Loucy (cell line): ENCODE results near the gene RNU7-1.
A peak's percentile ranks its signal among the peaks of the same experiment; 100 is the strongest.

Source experiments
- H2AFZ ChIP-seq: fragments of 200-600 bp; sonication (generic); 2 replicates; pipeline ENCODE4 v1.6.0; 2016; ENCODE audit warnings: antibody characterized with exemption, mild to moderate bottlenecking, low read length, moderate library complexity
- H3F3A ChIP-seq: fragments of 200-600 bp; 2 replicates; pipeline ENCODE4 v1.6.0; 2016; ENCODE audit warnings: antibody characterized with exemption, low read depth, mild to moderate bottlenecking
- H3K27me3 ChIP-seq: fragments of 200-600 bp; sonication (generic); 2 replicates; pipeline ENCODE4 v1.6.1; 2014; ENCODE audit warnings: low read length, mild to moderate bottlenecking; ENCODE audit not compliant: insufficient read depth, poor library complexity, severe bottlenecking
- H3K36me3 ChIP-seq: fragments of 200-600 bp; sonication (generic); 2 replicates; pipeline ENCODE4 v1.6.1; 2016; ENCODE audit warnings: low read length; ENCODE audit not compliant: insufficient read depth
- H3K4me1 ChIP-seq: fragments of 200-600 bp; sonication (generic); 2 replicates; pipeline ENCODE4 v1.5.1; 2014; ENCODE audit warnings: low read length, mild to moderate bottlenecking; ENCODE audit not compliant: insufficient read depth, poor library complexity, severe bottlenecking
- H3K4me2 ChIP-seq: fragments of 200-600 bp; sonication (generic); 2 replicates; pipeline ENCODE4 v1.6.0; 2014; ENCODE audit warnings: antibody characterized with exemption, low read length, low read depth, mild to moderate bottlenecking; ENCODE audit not compliant: poor library complexity, severe bottlenecking
- H3K4me3 ChIP-seq: fragments of 200-600 bp; sonication (generic); 2 replicates; pipeline ENCODE4 v1.5.1; 2014; ENCODE audit warnings: low read length, mild to moderate bottlenecking, mixed read lengths; ENCODE audit not compliant: poor library complexity, severe bottlenecking
- H3K79me2 ChIP-seq: fragments of 200-600 bp; sonication (generic); 2 replicates; pipeline ENCODE4 v1.6.1; 2014; ENCODE audit warnings: low read length; ENCODE audit not compliant: insufficient read depth
- H3K9ac ChIP-seq: fragments of 200-600 bp; sonication (generic); 2 replicates; pipeline ENCODE4 v1.6.0; 2014; ENCODE audit warnings: mild to moderate bottlenecking, low read depth, low read length, moderate library complexity; ENCODE audit not compliant: poor library complexity, severe bottlenecking
- H3K9me2 ChIP-seq: fragments of 200-600 bp; sonication (generic); replicated peaks from 2 replicates; pipeline ENCODE4 v1.6.1; 2016; ENCODE audit warnings: low read depth, low read length, mixed read lengths
- H3K9me3 ChIP-seq: fragments of 200-600 bp; sonication (generic); 2 replicates; pipeline ENCODE4 v1.6.1; 2014; ENCODE audit warnings: mild to moderate bottlenecking, antibody characterized with exemption, low read length, low read depth; ENCODE audit not compliant: insufficient read depth
- H4K20me1 ChIP-seq: fragments of 200-600 bp; sonication (generic); 2 replicates; pipeline ENCODE4 v1.6.0; 2014; ENCODE audit warnings: antibody characterized with exemption, low read length, mild to moderate bottlenecking; ENCODE audit not compliant: insufficient read depth, poor library complexity, severe bottlenecking
- CTCF ChIP-seq: fragments of 200-600 bp; sonication (generic); conservative IDR thresholded peaks from 2 replicates; pipeline ENCODE4 v1.5.1; 2014; ENCODE audit warnings: mild to moderate bottlenecking, antibody characterized with exemption, low read length
- EZH2phosphoT487 ChIP-seq: fragments of 200-600 bp; IDR thresholded peaks from 2 replicates; pipeline ENCODE4 v1.6.1; 2018; ENCODE audit warnings: antibody characterized with exemption, mild to moderate bottlenecking, moderate library complexity, borderline replicate concordance

The RNU7-1 gene

GRCh38 chr12:6954316-6955107, 10.9 kb downstream of the RNU7-1 start:
- Histone ChIP-seq H3K4me3 (peak overlapping the region; percentile 91), H3F3A (no peaks in the 10 kb centered on the region), H3K4me1 (peaks cover 83% of the 10 kb centered on the region), H2AFZ (no peak overlapping the region), H3K9me2 (no peaks in the 10 kb centered on the region), H3K79me2 (peaks cover 91% of the 10 kb centered on the region), H3K9me3 (no peaks in the 10 kb centered on the region), H3K9ac (peak overlapping the region; percentile 97), H3K4me2 (peak overlapping the region; percentile 97), H3K36me3 (no peaks in the 10 kb centered on the region), H3K27me3 (no peaks in the 10 kb centered on the region), H4K20me1 (no peaks in the 10 kb centered on the region)
- no peak for TF ChIP-seq EZH2phosphoT487

GRCh38 chr12:6955108-6956020, 11.7 kb downstream of the RNU7-1 start:
- TF ChIP-seq EZH2phosphoT487, result no peak
- TF ChIP-seq CTCF, result no peak
- H3F3A ChIP-seq, result no peaks in the 10 kb centered on the region

GRCh38 chr12:6956021-6956727, 12.6 kb downstream of the RNU7-1 start:
- no peaks in the 10 kb centered on the region for H3K9me3 ChIP-seq
- H3K4me2 ChIP-seq, result peak overlapping the region; percentile 97
- H4K20me1 ChIP-seq, result no peaks in the 10 kb centered on the region
- no peak overlapping the region for H3K4me3 ChIP-seq
- H3K4me1 ChIP-seq, result peaks cover 89% of the 10 kb centered on the region
- H2AFZ ChIP-seq, result no peak overlapping the region
- peaks cover 89% of the 10 kb centered on the region for H3K79me2 ChIP-seq
- TF ChIP-seq EZH2phosphoT487 (no peak), CTCF (no peak)
- H3K9me2 ChIP-seq, result no peaks in the 10 kb centered on the region
- H3F3A ChIP-seq, result no peaks in the 10 kb centered on the region
- no peaks in the 10 kb centered on the region for H3K36me3 ChIP-seq
- H3K9ac ChIP-seq, result peak overlapping the region; percentile 97
- H3K27me3 ChIP-seq, result no peaks in the 10 kb centered on the region

More at GRCh38 chr12:6955108-6956020, 11.7 kb downstream of the RNU7-1 start:
- Histone ChIP-seq H3K27me3 (no peaks in the 10 kb centered on the region), H3K4me3 (peak overlapping the region; percentile 91), H4K20me1 (no peaks in the 10 kb centered on the region), H3K4me1 (peaks cover 87% of the 10 kb centered on the region), H3K36me3 (no peaks in the 10 kb centered on the region), H3K9me2 (no peaks in the 10 kb centered on the region), H3K4me2 (peak overlapping the region; percentile 97), H3K79me2 (peaks cover 95% of the 10 kb centered on the region), H3K9ac (peak overlapping the region; percentile 97), H2AFZ (no peak overlapping the region), H3K9me3 (no peaks in the 10 kb centered on the region)
